Spleen (tissue), 11 donors: ENCODE results near the gene ARL4D. TPM values are rescaled to one million over a fixed set of nuclear protein-coding genes. Genes with fewer than 3 reads are reported as not detected.
A peak's percentile ranks its signal among the peaks of the same experiment; 100 is the strongest.

Experiments
- DNase-seq: peaks from one replicate; pipeline ENCODE4 v3.0.0-alpha.2; 2020
- H3K27ac ChIP-seq, 8 donors: fragments of 200-600 bp; sonication (generic) in 7 of 8; 1 replicate in 4 of 8; 2 replicates in 4 of 8; pipeline versions ENCODE4 v1.5.0 to v1.8.0; 2016 to 2021; ENCODE audit warnings: inconsistent platforms in 4 of 8, mild to moderate bottlenecking in 4 of 8, moderate library complexity in 1 of 8
- H3K27me3 ChIP-seq, 7 donors: fragments of 200-600 bp; sonication (generic) in 6 of 7; replicated peaks in 1 of 7; 1 replicate in 4 of 7; 2 replicates in 3 of 7; pipeline versions ENCODE4 v1.5.0 to v1.8.0; 2016 to 2021; ENCODE audit warnings: inconsistent platforms in 3 of 7, mild to moderate bottlenecking in 1 of 7
- H3K36me3 ChIP-seq, 6 donors: fragments of 200-600 bp; sonication (generic) in 5 of 6; 1 replicate in 4 of 6; 2 replicates in 2 of 6; pipeline versions ENCODE4 v1.5.0 to v1.8.0; 2016 to 2021; ENCODE audit warnings: inconsistent platforms in 2 of 6
- H3K4me1 ChIP-seq, 6 donors: fragments of 200-600 bp; sonication (generic) in 5 of 6; 1 replicate in 3 of 6; 2 replicates in 3 of 6; pipeline versions ENCODE4 v1.5.0 to v1.8.0; 2016 to 2021; ENCODE audit warnings: inconsistent platforms in 3 of 6
- H3K4me3 ChIP-seq, 8 donors: fragments of 200-600 bp; sonication (generic) in 7 of 8; 1 replicate in 4 of 8; 2 replicates in 4 of 8; pipeline versions ENCODE4 v1.5.0 to v1.8.0; 2016 to 2021; ENCODE audit warnings: inconsistent platforms in 4 of 8, mild to moderate bottlenecking in 4 of 8, moderate library complexity in 2 of 8
- H3K9me3 ChIP-seq, 8 donors: fragments of 200-600 bp; sonication (generic) in 7 of 8; 1 replicate in 4 of 8; 2 replicates in 4 of 8; pipeline versions ENCODE4 v1.5.0 to v1.8.0; 2016 to 2021; ENCODE audit warnings: inconsistent platforms in 4 of 8
- POLR2A ChIP-seq, 3 donors: fragments of 450-650 bp; IDR thresholded peaks; one replicate each; pipeline ENCODE4 v1.5.1; 2017; ENCODE audit warnings: antibody characterized with exemption in 3 of 3, mild to moderate bottlenecking in 1 of 3
- POLR2AphosphoS5 ChIP-seq, 3 donors: sonication (generic); formaldehyde crosslinking; IDR thresholded peaks; one replicate each; pipeline ENCODE4 v1.5.1; 2017; ENCODE audit warnings: antibody characterized with exemption in 3 of 3
- WGBS, 5 donors: extraction: QIAGEN DNeasy Blood & Tissue Kit in 3 of 5; methylation state at CpG; one replicate each; pipeline versions ENCODE4 v1.1.5 to v1.1.7; 2013 to 2018; 5-methylcytosine and 5-hydroxymethylcytosine counted together
- intact Hi-C: fragments of 100-400 bp; cut with DNase I; formaldehyde crosslinking; loops from one replicate; pipeline ENCODE4 v1.15.0; 2023; ENCODE audit warnings: low total_unique reads
- polyA plus RNA-seq, 3 donors: library from polyadenylated mRNA; stranded (reverse); fragments of 200-250 nt; gene quantifications; one replicate each; pipeline ENCODE4 v1.2.1, GENCODE V29; 2013
- total RNA-seq, 7 donors: library from RNA; depleted of rRNA in 3 of 7; stranded (reverse); fragments of >200 nt in 3 of 7; fragmentation: NEBNext Ultra II Directional in 4 of 7; extraction: Animal tissue kit (Norgen Biotek cat#: 25700) in 4 of 7; gene quantifications; one replicate each; pipeline versions ENCODE4 v1.1.0 to v1.2.1, GENCODE V29; 2016 to 2021
- TF ChIP-seq, protein P1 (sequence below), 11 experiments: fragments of 200-600 bp in 7 of 11; fragments of 450-650 bp in 4 of 11; sonication (generic) in 4 of 11; IDR thresholded peaks in 8 of 11; conservative IDR thresholded peaks in 3 of 11; 1 replicate in 7 of 11; 2 replicates in 4 of 11; pipeline versions ENCODE4 v1.4.0 to v1.8.0; 2016 to 2021; ENCODE audit warnings: antibody characterized with exemption in 11 of 11, inconsistent platforms in 4 of 11, mild to moderate bottlenecking in 1 of 11
- donor health status: healthy with polysubstance abuse.
- donor health status: DM: no; HTN: no; CAD: no; lungs with moderate emphysema.
- donor health status: DM: no; HTN: no; CAD: no.
- donor health status: Bipolar disorder and iron deficiency.
- donor health status: healthy.
- donor health status: DM: no; HTN: no; CAD: no.
- donor health status: DM: yes; HTN: yes; CAD: no.

Gene ARL4D
- total and polyA plus RNA-seq, 10 donors, result 4.6 to 30.4 (median 13.5) TPM

GRCh38 chr17:43384476-43384862, 14.3 kb upstream of the ARL4D start:
- no peaks in the 10 kb centered on the region for H3K27me3 ChIP-seq
- no peak overlapping the region for H3K4me3 ChIP-seq
- H3K36me3 ChIP-seq, result no peaks in the 10 kb centered on the region
- no peak for TF ChIP-seq POLR2AphosphoS5 (IDR thresholded peaks at IDR 0.05)
- TF ChIP-seq, protein P1, sequence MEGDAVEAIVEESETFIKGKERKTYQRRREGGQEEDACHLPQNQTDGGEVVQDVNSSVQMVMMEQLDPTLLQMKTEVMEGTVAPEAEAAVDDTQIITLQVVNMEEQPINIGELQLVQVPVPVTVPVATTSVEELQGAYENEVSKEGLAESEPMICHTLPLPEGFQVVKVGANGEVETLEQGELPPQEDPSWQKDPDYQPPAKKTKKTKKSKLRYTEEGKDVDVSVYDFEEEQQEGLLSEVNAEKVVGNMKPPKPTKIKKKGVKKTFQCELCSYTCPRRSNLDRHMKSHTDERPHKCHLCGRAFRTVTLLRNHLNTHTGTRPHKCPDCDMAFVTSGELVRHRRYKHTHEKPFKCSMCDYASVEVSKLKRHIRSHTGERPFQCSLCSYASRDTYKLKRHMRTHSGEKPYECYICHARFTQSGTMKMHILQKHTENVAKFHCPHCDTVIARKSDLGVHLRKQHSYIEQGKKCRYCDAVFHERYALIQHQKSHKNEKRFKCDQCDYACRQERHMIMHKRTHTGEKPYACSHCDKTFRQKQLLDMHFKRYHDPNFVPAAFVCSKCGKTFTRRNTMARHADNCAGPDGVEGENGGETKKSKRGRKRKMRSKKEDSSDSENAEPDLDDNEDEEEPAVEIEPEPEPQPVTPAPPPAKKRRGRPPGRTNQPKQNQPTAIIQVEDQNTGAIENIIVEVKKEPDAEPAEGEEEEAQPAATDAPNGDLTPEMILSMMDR (IDR thresholded peaks at IDR 0.05 in 8 of 11, conservative IDR thresholded peaks at IDR 0.05 in 3 of 11), result no peak
- TF ChIP-seq POLR2A (IDR thresholded peaks at IDR 0.05), result no peak
- peaks cover under 1 to 22% (median 12%) of the 10 kb centered on the region in 6 donors for H3K4me1 ChIP-seq
- intact Hi-C loops, result no loop called here
- H3K27ac ChIP-seq, result no peak overlapping the region
- WGBS, 5 donors, result 61 to 81% (median 70%) methylated on average over 2 of the region's 2 CpGs
- peaks cover 0 to 22% (median 22%) of the 10 kb centered on the region in 8 donors for H3K9me3 ChIP-seq
- DNase-seq, result no peak

GRCh38 chr17:43385046-43385831, 13.6 kb upstream of the ARL4D start:
- no peaks in the 10 kb centered on the region for H3K36me3 ChIP-seq
- DNase-seq, result no peak
- intact Hi-C loops, result no loop called here
- no peak overlapping the region for H3K4me3 ChIP-seq
- TF ChIP-seq, protein P1 (IDR thresholded peaks at IDR 0.05 in 8 of 11, conservative IDR thresholded peaks at IDR 0.05 in 3 of 11), result no peak
- TF ChIP-seq POLR2AphosphoS5 (IDR thresholded peaks at IDR 0.05), result no peak
- TF ChIP-seq POLR2A (IDR thresholded peaks at IDR 0.05), result no peak
- WGBS, 5 donors, result 57 to 75% (median 62%) methylated on average over 5 of the region's 5 CpGs
- H3K27me3 ChIP-seq, result no peaks in the 10 kb centered on the region
- peaks cover 6 to 29% (median 19%) of the 10 kb centered on the region in 6 donors for H3K4me1 ChIP-seq
- peaks cover 0 to 15% (median 14%) of the 10 kb centered on the region in 8 donors for H3K9me3 ChIP-seq
- no peak overlapping the region for H3K27ac ChIP-seq

- H3K36me3 ChIP-seq, result no peaks in the 10 kb centered on the region
- peak overlapping the region; percentile 96 to 100 (median 98) for H3K27ac ChIP-seq
- peak; percentile 97 for DNase-seq
- WGBS, 5 donors, result 0 to 1% (median 1%) methylated on average over 34 to 38 of the region's 38 CpGs
- TF ChIP-seq POLR2A (IDR thresholded peaks at IDR 0.05) (peak; percentile 76 to 92 (median 78)), POLR2AphosphoS5 (IDR thresholded peaks at IDR 0.05) (peak; percentile 94 to 97 (median 96))
- TF ChIP-seq, protein P1 (IDR thresholded peaks at IDR 0.05 in 8 of 11, conservative IDR thresholded peaks at IDR 0.05 in 3 of 11), result peak in 1 of 11 experiments; percentile 8
- H3K4me1 ChIP-seq, result peaks cover 6 to 34% (median 19%) of the 10 kb centered on the region in 6 donors
- peak overlapping the region; percentile 43 to 76 (median 56) for H3K4me3 ChIP-seq
- no peaks in the 10 kb centered on the region for H3K9me3 ChIP-seq
- intact Hi-C loops, result no loop called here
- H3K27me3 ChIP-seq, result no peaks in the 10 kb centered on the region
Observed at GRCh38 chr17:43388359-43389045, 10.3 kb upstream of the ARL4D start.
